GM12865 (cell line): ENCODE measurements around the gene CDK18.

Experiments
- DNase-seq: peaks from one replicate; pipeline ENCODE4 v3.0.0; 2010; ENCODE audit warnings: low read depth
- H3K4me3 ChIP-seq: 2 replicates; pipeline ENCODE4 v1.5.1; 2011; ENCODE audit warnings: mild to moderate bottlenecking, low read depth, low read length, control low read depth
- TF ChIP-seq, protein P1 (sequence below): IDR thresholded peaks from 2 replicates; pipeline ENCODE4 v1.5.1; 2011; ENCODE audit warnings: low read length, control low read depth, low read depth, inconsistent platforms; ENCODE audit not compliant: insufficient read depth; ENCODE audit errors: missing control alignments

Gene CDK18

DNA sequence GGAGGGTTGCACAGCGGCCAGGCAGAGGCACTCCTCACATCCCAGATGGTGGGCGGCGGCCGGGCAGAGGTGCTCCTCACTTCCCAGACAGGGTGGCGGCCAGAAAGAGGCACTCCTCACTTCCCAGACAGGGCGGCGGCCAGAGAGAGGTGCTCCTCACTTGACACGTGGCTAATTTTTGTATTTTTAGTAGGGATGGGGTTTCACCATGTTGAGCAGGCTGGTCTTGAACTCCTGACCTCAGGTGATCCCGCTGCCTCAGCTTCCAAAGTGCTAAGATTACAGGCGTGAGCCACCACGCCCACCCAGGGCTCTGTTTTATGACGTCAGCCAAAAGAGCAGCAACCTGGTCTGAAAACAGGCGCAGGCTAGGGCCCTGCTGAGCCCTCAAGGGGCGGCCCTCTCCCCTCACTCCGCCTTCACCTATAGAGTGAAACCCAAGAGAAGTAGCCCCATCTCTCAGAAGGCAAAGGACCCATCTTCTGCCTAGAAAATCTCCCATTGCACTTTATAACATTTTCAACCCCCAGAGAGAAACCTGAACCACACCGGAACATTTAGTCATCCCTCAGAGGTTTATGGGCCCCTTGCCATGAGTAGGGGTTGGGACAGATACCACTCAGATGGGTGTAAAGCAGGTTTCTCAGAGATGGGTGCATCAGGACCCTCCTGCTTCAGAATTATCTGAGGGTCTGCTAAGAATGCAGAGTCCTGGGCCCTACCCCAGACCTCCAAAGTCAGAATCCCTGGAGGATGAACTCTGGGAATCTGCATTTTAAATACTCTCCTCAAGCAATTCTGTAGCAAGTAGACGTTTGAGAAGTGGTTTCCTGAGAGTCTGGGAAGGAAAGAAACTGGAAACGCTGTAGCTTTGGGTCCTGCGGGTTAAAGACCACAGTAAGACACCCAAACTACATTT, 40.8 kb downstream of the CDK18 start:
- no peak for DNase-seq
- TF ChIP-seq, protein P1, sequence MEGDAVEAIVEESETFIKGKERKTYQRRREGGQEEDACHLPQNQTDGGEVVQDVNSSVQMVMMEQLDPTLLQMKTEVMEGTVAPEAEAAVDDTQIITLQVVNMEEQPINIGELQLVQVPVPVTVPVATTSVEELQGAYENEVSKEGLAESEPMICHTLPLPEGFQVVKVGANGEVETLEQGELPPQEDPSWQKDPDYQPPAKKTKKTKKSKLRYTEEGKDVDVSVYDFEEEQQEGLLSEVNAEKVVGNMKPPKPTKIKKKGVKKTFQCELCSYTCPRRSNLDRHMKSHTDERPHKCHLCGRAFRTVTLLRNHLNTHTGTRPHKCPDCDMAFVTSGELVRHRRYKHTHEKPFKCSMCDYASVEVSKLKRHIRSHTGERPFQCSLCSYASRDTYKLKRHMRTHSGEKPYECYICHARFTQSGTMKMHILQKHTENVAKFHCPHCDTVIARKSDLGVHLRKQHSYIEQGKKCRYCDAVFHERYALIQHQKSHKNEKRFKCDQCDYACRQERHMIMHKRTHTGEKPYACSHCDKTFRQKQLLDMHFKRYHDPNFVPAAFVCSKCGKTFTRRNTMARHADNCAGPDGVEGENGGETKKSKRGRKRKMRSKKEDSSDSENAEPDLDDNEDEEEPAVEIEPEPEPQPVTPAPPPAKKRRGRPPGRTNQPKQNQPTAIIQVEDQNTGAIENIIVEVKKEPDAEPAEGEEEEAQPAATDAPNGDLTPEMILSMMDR = no peak
- no peak overlapping the region for H3K4me3 ChIP-seq

DNA sequence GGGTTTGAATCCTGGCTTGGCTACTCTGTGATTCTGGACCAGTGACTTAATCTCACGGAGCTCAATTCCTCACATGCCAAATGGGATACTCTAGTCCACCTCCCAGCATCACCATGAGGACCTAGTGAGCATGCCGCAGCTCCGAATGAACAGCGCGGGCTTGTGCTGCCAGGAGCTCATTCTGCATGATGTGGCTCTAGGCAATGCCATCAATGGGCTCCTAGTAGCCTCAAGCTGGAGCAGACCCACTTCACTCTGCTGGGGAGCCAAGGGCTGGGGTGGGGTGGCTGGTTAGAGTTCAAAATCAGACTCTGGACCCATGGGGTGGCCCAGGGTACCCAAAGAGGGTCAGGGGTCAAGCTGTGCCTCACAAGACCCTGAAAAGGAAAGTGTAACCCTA, 41.5 kb downstream of the CDK18 start:
- TF ChIP-seq, protein P1 = no peak
- DNase-seq = no peak
- no peak overlapping the region for H3K4me3 ChIP-seq

DNA sequence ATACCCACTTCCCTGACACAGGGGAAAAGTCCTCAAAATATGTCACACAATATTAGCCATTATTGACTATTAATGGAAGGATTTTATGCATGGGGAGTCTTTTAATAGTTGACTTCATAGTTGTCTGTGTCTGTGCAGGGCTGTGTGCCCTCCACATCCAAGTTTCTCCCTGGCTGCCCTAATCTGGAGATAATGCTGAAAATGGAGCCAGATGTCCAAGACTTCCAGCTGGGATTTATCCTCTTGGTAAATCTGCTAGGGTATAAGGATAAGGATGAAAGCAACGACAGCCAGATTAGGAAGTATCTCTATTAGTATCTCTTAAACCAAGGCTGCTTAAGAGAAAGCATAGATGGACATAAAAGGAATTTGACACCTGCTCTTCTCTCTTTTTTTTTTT, 42.1 kb downstream of the CDK18 start:
- DNase-seq = no peak
- H3K4me3 ChIP-seq = no peak overlapping the region
- TF ChIP-seq, protein P1 = no peak

DNA sequence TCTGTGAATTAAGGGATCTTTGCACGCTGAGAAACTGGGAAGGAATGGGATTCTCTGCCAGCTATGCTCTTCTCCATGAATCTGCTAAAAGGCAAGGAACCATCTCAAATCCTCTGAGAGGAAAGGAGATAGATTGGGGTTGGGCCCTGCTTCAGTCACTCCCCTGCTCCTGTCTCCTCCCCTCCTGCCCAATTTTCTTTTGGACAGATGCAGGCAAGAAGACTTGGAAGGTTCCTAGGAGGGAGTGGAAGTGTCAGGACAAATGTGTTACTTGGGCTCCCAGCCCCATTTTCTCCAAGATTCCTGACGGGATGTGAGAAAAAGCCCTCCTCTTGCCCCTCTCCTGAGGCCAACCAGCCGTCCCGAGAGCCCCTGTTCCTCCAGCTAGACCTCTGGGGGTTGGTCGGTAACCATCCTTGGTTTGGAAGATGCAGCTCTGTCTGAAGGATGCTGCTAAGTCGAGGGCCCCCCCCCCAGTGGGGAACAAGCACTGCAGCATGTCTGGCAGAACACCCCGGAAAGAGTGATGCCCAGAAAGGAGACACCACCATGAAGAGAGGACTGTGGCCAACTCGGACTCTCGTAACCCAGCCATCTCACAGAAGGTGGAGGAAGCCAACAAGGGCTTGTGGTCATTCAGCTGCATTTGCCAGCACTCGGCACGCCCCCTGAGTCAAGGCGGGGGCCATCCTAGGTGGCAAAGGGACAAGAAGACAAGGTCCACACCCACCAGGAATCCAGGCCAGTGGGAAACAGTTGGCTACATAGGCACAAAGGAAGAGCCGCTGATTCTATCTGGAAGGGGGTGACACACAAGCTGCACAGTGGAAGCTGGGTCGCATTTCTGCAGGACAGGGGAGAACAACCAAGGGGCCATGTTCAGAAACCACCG, 43.7 kb downstream of the CDK18 start:
- TF ChIP-seq, protein P1 = no peak
- no peak overlapping the region for H3K4me3 ChIP-seq
- no peak for DNase-seq

DNA sequence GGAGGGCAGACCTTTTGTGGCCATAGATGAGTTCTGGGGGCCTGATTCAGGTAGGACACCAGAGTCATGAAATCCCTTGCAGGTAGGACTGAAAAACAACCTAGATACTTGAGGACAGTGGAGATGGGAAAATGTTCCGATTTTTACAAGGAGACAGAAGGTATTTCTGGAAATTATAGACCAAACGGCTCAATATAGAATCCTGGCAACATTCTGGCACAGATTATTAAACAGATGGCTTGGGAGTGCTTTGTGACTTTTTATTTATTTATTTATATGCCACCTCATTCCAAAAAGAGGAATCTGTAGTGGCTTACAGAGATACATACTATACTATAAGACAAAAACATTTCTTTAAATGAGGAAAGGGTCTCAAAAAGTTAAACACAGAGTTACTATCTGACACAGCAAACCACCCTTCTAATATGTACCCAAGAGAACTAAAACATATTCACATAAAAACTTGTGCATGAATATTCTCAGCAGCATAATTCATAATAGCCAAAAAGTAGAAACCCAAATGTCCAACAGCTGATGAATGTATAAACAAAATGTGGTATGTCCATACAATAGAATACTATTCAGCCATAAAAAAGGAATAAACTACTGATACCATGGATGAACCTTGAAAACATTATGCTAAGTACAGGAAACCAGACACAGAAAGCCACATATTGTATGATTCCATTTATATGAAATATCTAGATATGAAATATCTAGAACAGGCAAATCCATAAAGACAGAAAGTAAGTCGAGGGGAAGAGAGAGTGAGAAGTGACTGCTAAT, 49.8 kb downstream of the CDK18 start:
- TF ChIP-seq, protein P1 = no peak
- DNase-seq = no peak

DNA sequence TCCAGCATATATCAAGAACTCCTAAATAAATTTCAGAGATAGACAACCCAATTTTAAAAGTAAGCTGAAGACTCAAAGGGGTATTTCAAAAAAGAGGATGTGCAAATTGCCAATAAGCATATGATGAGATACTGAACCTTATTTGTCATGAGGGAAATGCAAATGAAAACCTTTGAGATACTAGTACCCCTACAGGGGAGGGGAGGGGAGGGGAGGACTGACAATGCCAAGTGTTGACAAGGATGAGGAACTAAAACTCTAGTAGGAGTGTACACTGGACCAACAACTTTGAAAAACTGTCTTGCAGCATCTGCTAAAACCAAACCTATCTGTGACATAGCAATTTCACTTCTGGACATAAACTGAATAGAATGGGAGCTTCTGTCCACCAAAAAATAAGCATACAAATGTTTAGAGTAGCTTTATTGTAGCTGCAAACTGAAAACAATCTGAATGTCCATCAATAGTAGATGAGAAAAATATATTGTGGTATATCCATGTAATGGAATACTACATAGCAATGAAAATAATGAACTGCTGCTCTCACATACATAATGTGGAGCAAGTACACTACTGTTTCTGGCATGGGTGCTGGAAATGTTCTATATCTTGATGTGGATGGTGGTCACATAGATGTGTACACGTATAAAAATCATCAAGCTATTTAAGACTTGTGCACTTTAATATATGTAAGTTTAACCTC, 57.2 kb downstream of the CDK18 start:
- DNase-seq = no peak
- TF ChIP-seq, protein P1 = no peak
- no peak overlapping the region for H3K4me3 ChIP-seq

More for the DNA sequence above, 49.8 kb downstream of the CDK18 start:
- no peak overlapping the region for H3K4me3 ChIP-seq
